NCI-H510A treated with DMSO at 0.1 percent for 48 hours (cell line): ENCODE results near the gene PAK5.
"Not testable (repeated sequence)": the region's sequence is repeated elsewhere in the genome, so short reads cannot be mapped to it uniquely, and the experiment has no call there.

ENCODE experiments used
- DNase-seq: peaks from one replicate; lab custom pipeline; 2025; lab: John Stamatoyannopoulos, UW

PAK5 gene

GRCh38 chr20:9685011-9685410 is 153.9 kb downstream of the PAK5 start:
- no peak for DNase-seq

- no peak for DNase-seq
Measured at GRCh38 chr20:9677100-9677623, 161.7 kb downstream of the PAK5 start.

DNA sequence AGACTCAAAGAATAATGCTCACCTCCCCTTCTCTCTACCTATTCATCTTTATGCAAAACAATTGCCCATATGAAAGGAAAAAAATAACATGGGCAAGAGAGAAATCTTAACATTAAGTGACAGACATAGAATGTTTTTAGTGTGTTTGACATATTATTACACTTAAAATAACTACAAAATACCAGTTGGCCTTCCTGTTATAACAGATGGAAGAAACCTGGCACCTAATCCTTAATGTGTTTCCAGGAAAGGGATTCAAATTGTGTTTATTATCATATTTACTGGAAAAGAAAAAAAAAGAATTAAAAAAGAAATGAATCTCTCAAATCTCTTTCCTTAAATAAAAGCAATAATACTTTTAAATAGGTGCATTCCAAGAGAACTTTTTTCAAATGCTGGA is 165.9 kb downstream of the PAK5 start:
- no peak for DNase-seq

DNA sequence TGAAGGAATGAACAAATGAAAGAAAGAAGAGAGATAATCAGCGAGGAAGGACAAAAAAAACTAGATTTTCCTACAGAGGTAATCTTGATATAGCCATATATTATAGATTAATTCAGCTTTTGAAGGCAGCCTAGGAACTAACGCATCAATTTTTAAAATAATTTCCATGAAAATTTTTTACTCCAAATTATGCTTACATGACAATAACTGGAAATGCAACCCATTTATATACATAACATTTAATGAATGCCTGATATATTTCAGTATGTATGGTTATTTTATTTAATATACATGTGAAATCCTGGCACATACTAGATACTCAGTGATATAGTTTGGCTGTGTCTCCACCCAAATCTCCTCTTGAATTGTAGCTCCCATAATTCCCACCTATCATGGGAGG is 166.8 kb downstream of the PAK5 start:
- no peak for DNase-seq

DNA sequence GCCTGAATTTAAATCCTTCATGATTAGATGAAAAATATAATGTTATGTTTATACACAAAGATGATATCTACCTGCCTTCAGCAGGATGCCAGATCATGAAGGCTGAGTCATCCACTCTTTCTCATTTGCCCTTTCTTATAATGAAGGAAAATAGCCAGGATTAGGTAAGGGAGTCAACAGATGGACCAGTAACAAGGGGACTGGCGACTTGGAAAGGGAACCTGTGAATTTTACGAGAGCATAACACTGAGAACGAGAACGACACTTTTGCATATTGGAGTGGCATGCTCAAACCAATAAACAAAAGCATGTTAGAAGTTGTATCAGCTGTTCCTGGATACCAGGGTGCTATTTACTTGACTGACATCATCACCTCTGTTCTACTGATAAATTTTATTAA is 170.5 kb downstream of the PAK5 start:
- no peak for DNase-seq

DNA sequence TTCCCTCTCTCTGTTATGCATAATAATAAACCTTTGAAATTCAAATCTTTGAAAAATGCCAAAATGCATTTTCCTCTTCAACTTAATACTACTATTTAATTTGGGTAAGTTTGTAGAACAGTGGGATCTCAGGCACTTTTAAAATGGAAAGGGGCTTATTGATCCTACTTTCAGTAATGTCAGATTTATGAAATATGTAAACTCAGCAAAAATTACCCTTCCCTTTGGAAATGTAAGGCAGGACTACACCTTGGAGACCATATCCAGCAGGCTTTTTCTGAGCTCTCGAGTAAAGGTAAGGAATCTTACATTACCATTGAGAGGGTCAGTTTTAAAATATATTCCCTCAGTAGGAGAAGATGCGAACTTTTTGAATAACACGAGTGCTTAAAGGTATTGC is 175.5 kb downstream of the PAK5 start:
- no peak for DNase-seq

GRCh38 chr20:9660236-9660868 is 178.5 kb downstream of the PAK5 start:
- DNase-seq = no peak

DNA sequence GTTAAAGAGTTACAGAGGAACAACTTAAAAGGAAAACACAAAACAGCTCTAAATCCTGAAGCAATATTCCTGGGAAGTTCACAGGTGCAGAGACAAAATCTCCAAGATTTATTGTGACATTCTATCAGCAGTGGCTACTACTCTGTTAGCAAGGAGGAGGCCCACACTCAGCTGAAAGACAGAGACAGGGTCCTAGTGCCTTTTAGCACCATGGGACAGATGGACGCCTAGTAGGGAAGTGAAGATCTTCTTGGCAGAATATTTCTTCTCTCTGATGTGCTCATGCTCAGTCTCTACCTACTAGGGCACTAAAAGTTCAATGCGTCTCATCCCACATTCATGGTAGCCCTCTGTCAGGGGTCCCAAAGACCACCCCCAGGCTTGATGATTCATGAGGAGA is 191.1 kb downstream of the PAK5 start:
- DNase-seq = no peak

GRCh38 chr20:9646375-9646774 is 192.5 kb downstream of the PAK5 start:
- no peak for DNase-seq

- DNase-seq = no peak
Measured at GRCh38 chr20:9642882-9643281, 196.0 kb downstream of the PAK5 start.

DNA sequence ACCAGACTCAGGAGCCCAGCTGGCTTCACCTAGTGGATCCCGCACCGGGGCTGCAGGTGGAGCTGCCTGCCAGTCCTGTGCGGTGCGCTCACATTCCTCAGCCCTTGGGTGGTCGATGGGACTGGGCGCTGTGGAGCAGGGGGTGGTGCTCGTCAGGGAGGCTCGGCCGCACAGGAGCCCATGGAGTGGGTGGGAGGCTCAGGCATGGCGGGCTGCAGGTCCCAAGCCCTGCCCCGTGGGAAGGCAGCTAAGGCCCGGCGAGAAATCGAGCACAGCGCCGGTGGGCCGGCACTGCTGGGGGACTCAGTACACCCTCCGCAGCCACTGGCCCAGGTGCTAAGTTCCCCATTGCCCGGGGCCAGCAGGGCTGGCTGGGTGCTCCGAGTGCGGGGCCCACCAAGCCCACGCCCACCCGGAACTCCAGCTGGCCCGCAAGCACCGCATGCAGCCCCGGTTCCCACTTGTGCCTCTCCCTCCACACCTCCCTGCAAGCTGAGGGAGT is 197.3 kb downstream of the PAK5 start:
- not testable (repeated sequence) for DNase-seq

DNA sequence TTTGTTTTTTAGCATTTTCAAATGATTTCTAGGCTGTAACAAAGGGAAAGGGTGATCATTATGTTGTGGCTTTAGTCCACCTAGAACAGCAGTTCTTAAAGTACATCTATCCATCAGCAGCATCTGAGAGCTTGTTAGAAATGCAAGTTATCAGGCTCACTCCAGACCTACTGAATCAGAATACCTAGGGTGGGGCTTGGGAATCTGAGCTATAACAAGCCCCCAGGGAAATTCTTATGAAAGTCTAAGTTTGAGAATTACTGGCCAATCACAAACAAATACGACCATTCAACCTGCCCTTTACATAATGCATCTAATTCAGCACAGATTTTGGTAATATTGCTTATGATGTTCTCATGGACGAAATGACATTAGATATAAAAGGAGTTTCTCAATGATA is 201.0 kb downstream of the PAK5 start:
- no peak for DNase-seq

- no peak for DNase-seq
Measured at GRCh38 chr20:9635750-9636149, 203.1 kb downstream of the PAK5 start.

DNA sequence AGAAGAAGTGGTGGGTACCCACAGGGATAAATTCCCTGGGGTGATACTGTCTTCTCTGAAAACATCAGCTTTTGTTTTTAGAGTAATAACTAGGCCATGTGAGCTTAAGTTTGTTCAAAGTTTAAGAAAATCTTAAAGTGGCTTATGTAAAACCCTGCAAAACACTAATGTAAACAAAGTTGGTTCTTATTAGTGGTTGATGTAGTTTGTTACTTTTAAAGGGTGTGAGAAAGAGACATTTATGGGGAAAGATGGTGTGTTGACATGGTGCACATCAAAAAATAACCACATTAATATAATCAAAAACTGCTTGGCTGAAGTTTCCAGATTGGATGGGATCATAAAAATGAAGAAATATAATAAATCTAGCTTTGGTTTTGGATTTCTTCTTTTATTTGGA is 204.5 kb downstream of the PAK5 start:
- DNase-seq = no peak

DNA sequence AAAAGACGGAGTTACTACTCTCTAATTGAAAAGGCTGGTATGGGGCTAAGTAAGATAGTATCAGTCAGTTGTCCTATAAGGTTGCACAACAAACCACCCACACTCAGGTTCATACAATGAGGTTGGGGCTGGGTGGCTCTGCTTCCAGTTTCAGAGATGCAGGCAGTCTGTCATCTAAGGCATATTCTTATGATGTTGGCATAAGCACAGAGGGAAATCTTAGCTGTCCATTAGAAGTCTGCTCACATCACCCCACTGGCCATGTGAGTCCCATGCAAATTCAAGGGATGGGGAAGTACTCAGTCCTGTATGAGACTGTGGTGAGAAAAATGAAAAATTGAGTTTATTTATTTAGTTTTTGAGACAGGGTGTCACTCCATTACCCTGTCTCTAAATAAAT is 205.9 kb downstream of the PAK5 start:
- DNase-seq = no peak

- no peak for DNase-seq
Measured at GRCh38 chr20:9632265-9632664, 206.6 kb downstream of the PAK5 start.

GRCh38 chr20:9630554-9630953 is 208.3 kb downstream of the PAK5 start:
- DNase-seq = no peak

DNA sequence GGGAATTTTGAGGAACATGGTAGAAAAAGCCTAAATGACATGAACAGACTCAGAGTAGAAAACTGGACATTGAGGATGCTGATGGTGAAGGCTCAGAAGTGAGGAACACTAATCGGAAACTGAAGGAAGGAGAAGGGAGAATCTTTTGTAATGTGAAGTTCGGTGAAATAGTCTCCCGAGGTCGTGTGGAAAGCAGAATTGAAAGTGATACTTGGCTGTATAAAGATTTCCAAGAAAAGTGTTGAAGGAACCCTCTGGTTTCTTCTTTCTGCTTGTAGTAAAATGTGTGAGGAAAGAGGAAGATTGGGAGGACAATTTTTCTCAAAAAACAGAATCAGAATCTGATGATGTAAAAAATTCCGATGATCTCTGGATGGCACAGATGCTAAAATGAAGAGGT is 209.0 kb downstream of the PAK5 start:
- no peak for DNase-seq

DNA sequence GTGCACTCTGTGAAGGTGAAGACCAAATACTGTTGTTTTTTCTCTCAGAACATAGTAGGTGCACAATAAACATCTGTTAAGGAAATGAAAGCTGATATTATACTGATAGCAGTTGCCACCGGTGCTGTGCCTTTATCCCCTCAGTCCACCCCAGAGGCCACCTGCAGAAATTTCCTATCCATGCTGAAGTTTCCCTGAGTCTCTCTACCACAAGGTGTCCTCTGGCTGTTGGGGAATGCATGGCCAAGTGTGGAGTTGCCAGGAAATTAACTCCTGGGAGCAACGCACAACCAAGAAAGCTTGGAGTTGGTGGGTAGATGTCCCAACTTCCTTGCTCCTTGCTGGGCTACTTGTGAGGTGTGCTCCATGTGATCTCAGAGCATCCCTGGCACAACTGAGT is 210.3 kb downstream of the PAK5 start:
- DNase-seq = no peak

GRCh38 chr20:9628141-9628540 is 210.7 kb downstream of the PAK5 start:
- no peak for DNase-seq

DNA sequence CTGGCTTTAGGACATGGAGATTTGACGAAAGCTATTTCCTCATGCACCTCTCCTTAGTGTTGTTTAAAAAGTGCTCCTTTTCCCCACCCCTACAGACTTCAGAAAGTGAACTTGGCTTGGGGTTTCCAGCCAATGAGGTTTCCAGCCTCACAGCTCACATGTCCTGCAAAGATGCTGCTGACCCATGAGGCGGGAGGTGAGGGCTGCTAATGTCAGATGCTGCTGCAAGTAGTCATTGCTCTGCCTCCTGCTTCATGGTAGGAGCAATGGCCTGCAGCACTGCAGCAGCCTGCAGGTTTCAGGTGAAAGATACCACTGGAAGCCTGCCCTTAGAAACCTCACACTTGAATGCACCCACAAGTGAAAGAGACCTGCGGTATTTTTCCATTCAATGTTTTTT is 211.7 kb downstream of the PAK5 start:
- no peak for DNase-seq

DNA sequence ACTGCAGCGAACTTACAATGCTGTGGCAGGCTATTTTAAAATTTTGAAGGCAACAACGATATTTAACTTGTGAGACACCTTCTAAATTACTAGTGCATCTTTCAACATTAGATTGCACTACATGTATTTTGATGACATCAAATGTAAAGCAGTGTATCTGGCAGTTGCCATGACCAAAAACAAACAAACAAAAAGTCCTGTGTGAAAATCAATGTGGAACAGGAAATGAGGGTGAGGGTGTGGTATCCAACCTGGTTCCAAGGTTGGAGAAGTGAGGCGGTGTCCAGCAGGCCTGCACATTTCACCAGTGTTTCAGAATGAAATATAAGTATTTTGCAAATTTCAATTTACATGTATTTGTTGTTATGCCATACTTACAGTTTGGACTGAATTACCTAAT is 212.5 kb downstream of the PAK5 start:
- peak; percentile 18 for DNase-seq

GRCh38 chr20:9617940-9618339 is 220.9 kb downstream of the PAK5 start:
- DNase-seq = peak; percentile 93

DNA sequence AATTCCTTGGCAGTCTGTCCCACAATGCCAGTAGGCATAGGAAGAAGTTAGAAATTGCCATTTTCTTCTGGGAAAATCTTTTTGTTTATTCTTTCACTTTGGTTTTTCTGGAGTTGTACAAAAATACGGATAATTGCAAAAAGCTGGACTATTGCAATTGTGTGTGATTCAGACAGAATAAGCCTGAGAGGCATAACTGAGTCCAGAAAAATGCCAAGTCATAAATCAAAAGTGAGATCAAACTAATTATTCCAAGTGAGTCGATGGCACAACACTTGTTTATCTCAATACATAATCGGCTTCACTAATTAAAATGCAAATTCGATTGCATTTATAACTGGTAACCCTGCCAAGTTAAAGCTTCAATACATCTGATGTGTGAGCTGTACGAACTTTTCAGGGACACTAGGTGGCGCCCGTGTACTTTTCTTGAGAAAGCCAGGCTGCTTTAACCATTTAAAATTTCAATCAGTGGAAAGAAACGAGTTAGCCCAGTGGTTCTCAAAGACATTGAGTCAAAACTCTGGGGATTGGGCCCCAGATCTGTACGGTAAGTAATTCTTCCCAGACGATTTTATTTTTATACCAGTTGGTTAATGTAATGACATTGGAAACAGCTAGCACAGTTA is 221.9 kb downstream of the PAK5 start:
- DNase-seq = peak; percentile 96
